Measurements from ENCODE around the gene NRL. TPM values are rescaled to one million over a fixed set of nuclear protein-coding genes. Genes with fewer than 3 reads are reported as not detected.

Gene NRL
- polyA plus RNA-seq, 3 donors, result 1.1 to 1.5 (median 1.3) TPM

GRCh38 chr14:24055971-24056799, 58.6 kb downstream of the NRL start:
- intact Hi-C loops (cut with micrococcal nuclease), result loop anchor here in 1 of 2 donors (5.0 kb wide), 1 partner anchor 51 kb away; no protein-coding TSS in a partner anchor
- no peak overlapping the region for H3K4me2 ChIP-seq (replicated peaks; ENCODE audit: extremely low read depth, low read length, poor library complexity, severe bottlenecking)
- no peaks in the 10 kb centered on the region for H3K36me3 ChIP-seq (replicated peaks in 1 of 2; ENCODE audit: control insufficient read depth in 1 of 2, insufficient read depth in 2 of 2, low read length in 2 of 2)
- H3K4me3 ChIP-seq (replicated peaks in 1 of 3; ENCODE audit: low read depth in 2 of 3, low read length in 3 of 3), result no peak overlapping the region
- no peak for TF ChIP-seq CTCF (IDR thresholded peaks at IDR 0.05)
- Mint-ChIP-seq H3K9me3 (peaks cover 0 to 3% (median 0%) of the 10 kb centered on the region in 7 donors), H3K27me3 (ENCODE audit: low read depth in 3 of 3) (peaks cover 16 to 35% (median 29%) of the 10 kb centered on the region in 3 donors), H3K27ac (peak overlapping the region in 1 of 7 donors; percentile 41), H3K4me3 (no peak overlapping the region), H3K36me3 (peaks cover 0 to 2% of the 10 kb centered on the region in 2 donors), H3K4me1 (peaks cover 18% of the 10 kb centered on the region)
- H3K4me1 ChIP-seq (ENCODE audit: control insufficient read depth in 1 of 2, insufficient read depth in 2 of 2, low read length in 2 of 2), result peaks cover 13 to 18% of the 10 kb centered on the region in 2 donors
- no peaks in the 10 kb centered on the region for H3K79me2 ChIP-seq (ENCODE audit: insufficient read depth, low read length)
- DNase-seq, result no peak
- H3K9me3 ChIP-seq (replicated peaks in 1 of 2; ENCODE audit: control insufficient read depth in 1 of 2, insufficient read depth in 1 of 2, low read length in 2 of 2), result no peaks in the 10 kb centered on the region
- WGBS (ENCODE audit: insufficient coverage), result 91% methylated on average over 7 of the region's 10 CpGs
- H2AFZ ChIP-seq (ENCODE audit: insufficient read depth, low read depth, low read length, poor library complexity, severe bottlenecking), result no peak overlapping the region
- no peak overlapping the region for H3K27ac ChIP-seq (ENCODE audit: low read depth in 1 of 2, low read length in 2 of 2)
- H3K27me3 ChIP-seq (ENCODE audit: control insufficient read depth in 2 of 2, insufficient read depth in 2 of 2, low read length in 2 of 2), result peaks cover 0 to 19% of the 10 kb centered on the region in 2 donors
- no peak overlapping the region for H3K9ac ChIP-seq (ENCODE audit: insufficient read depth, low read length, poor library complexity, severe bottlenecking)
- H4K20me1 ChIP-seq (ENCODE audit: insufficient read depth, low read length), result no peaks in the 10 kb centered on the region

GRCh38 chr14:24054646-24055045, 60.1 kb downstream of the NRL start:
- Histone ChIP-seq H3K27me3 (ENCODE audit: control insufficient read depth in 2 of 2, insufficient read depth in 2 of 2, low read length in 2 of 2) (peaks cover 0 to 19% of the 10 kb centered on the region in 2 donors), H3K4me2 (replicated peaks; ENCODE audit: extremely low read depth, low read length, poor library complexity, severe bottlenecking) (no peak overlapping the region), H3K9ac (ENCODE audit: insufficient read depth, low read length, poor library complexity, severe bottlenecking) (no peak overlapping the region), H3K4me3 (replicated peaks in 1 of 3; ENCODE audit: low read depth in 2 of 3, low read length in 3 of 3) (no peak overlapping the region), H2AFZ (ENCODE audit: insufficient read depth, low read depth, low read length, poor library complexity, severe bottlenecking) (no peak overlapping the region), H3K4me1 (ENCODE audit: control insufficient read depth in 1 of 2, insufficient read depth in 2 of 2, low read length in 2 of 2) (peaks cover 19 to 25% of the 10 kb centered on the region in 2 donors), H4K20me1 (ENCODE audit: insufficient read depth, low read length) (no peaks in the 10 kb centered on the region), H3K36me3 (replicated peaks in 1 of 2; ENCODE audit: control insufficient read depth in 1 of 2, insufficient read depth in 2 of 2, low read length in 2 of 2) (no peaks in the 10 kb centered on the region), H3K27ac (ENCODE audit: low read depth in 1 of 2, low read length in 2 of 2) (no peak overlapping the region), H3K79me2 (ENCODE audit: insufficient read depth, low read length) (no peaks in the 10 kb centered on the region), H3K9me3 (replicated peaks in 1 of 2; ENCODE audit: control insufficient read depth in 1 of 2, insufficient read depth in 1 of 2, low read length in 2 of 2) (no peaks in the 10 kb centered on the region)
- H3K4me1 Mint-ChIP-seq, result peaks cover 28% of the 10 kb centered on the region
- no peak overlapping the region for H3K4me3 Mint-ChIP-seq
- DNase-seq, result no peak
- no peak for TF ChIP-seq CTCF (IDR thresholded peaks at IDR 0.05)
- intact Hi-C loops (cut with micrococcal nuclease), result loop anchor here in 1 of 2 donors (5.0 kb wide), 1 partner anchor 53 kb away; no protein-coding TSS in a partner anchor
- H3K27ac Mint-ChIP-seq, result no peak overlapping the region
- H3K27me3 Mint-ChIP-seq (ENCODE audit: low read depth in 3 of 3), result peaks cover 16 to 38% (median 29%) of the 10 kb centered on the region in 3 donors
- 93% methylated on average over 3 of the region's 9 CpGs for WGBS (ENCODE audit: insufficient coverage)
- peaks cover 0 to 2% of the 10 kb centered on the region in 2 donors for H3K36me3 Mint-ChIP-seq
- H3K9me3 Mint-ChIP-seq, result peaks cover 0 to 3% (median 0%) of the 10 kb centered on the region in 7 donors

All from CD14-positive monocyte (primary cell).